ENCODE results near the gene PTPRM. TPM values are rescaled to one million over a fixed set of nuclear protein-coding genes. Genes with fewer than 3 reads are reported as not detected.

PTPRM gene
- polyA plus RNA-seq, 1 donor (not counting 4 experiments of a cell fraction or from before 2014, with no cell fraction given), result 54.5 TPM

DNA sequence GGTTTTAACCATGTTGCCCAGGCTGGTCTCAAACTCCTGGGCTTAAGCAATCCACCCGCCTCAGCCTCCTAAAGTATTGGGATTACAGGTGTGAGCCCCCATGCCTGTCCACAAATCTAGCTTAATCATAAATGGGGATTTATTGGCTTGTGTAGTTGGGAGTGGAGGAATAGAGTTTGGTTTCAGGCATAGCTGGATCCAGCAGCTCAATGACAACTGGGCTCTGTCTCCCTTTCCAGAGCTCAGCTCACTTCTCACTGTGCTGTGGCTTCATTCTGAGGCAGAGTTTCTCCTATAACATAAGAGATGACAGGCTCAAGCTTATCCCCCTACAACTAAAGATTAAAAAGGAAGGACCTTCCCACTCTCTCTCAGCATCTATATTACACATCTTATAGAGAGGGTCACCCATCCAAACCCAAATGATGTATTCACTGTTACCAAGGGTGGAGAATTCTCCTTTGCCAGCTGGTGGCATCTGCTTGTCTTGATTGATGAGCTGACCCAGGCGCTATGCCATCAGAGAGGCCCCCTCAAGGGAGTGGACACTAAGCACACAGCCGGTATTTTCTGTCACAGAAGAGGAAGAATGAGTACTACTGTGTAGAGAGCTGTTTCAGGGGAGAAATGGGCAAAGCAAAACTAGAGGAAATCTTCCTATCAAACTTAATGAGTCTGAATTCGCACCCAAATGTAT lies 280.4 kb downstream of the PTPRM start:
- no peaks in the 10 kb centered on the region for H3K4me1 ChIP-seq (ENCODE audit: control insufficient read depth, extremely low read depth, insufficient read depth, low read length)
- TF ChIP-seq EZH2 (IDR thresholded peaks at IDR 0.05; ENCODE audit: low read length) (no peak), CTCF (optimal IDR thresholded peaks at IDR 0.05 in 1 of 3, IDR thresholded peaks at IDR 0.05 in 1 of 3, conservative IDR thresholded peaks at IDR 0.05 in 1 of 3; ENCODE audit: extremely low read depth in 1 of 3, insufficient read depth in 2 of 3, low read length in 3 of 3) (no peak)
- dilution Hi-C loops (cut with MboI; ENCODE audit: extremely low pct_ligation_motif_present, low sequenced_read_pairs), result no loop called here
- no peak overlapping the region for H3K4me3 ChIP-seq (ENCODE audit: control insufficient read depth in 2 of 3, extremely low read depth in 1 of 3, insufficient read depth in 2 of 3, low read depth in 1 of 3, low read length in 3 of 3)
- no peak overlapping the region for H3K9ac ChIP-seq (ENCODE audit: control insufficient read depth, extremely low read depth, insufficient read depth, low read length)
- no peaks in the 10 kb centered on the region for H3K79me2 ChIP-seq (ENCODE audit: control insufficient read depth, insufficient read depth, low read length)
- H3K27ac ChIP-seq (ENCODE audit: control insufficient read depth, insufficient read depth, low read length), result no peak overlapping the region
- H3K4me2 ChIP-seq (ENCODE audit: control insufficient read depth, extremely low read depth, insufficient read depth, low read depth, low read length), result no peak overlapping the region
- no peak overlapping the region for H2AFZ ChIP-seq (ENCODE audit: control insufficient read depth, low read length)
- H3K9me3 ChIP-seq (ENCODE audit: control insufficient read depth, low read depth, low read length), result peaks cover 2% of the 10 kb centered on the region
- H4K20me1 ChIP-seq (ENCODE audit: control insufficient read depth, extremely low read depth, insufficient read depth, low read length), result no peaks in the 10 kb centered on the region
- no peaks in the 10 kb centered on the region for H3K9me1 ChIP-seq (ENCODE audit: control insufficient read depth, extremely low read depth, insufficient read depth, low read length)
- no peaks in the 10 kb centered on the region for H3K36me3 ChIP-seq (ENCODE audit: control insufficient read depth in 2 of 2, extremely low read depth in 1 of 2, insufficient read depth in 2 of 2, low read length in 2 of 2)
- H3K27me3 ChIP-seq (ENCODE audit: control insufficient read depth, extremely low read depth, insufficient read depth, low read length), result no peaks in the 10 kb centered on the region
- no peak for DNase-seq (ENCODE audit: low read depth, low spot score)
- no peak for FAIRE-seq

- dilution Hi-C loops (cut with MboI; ENCODE audit: extremely low pct_ligation_motif_present, low sequenced_read_pairs), result no loop called here
- FAIRE-seq, result no peak
- H3K27ac ChIP-seq (ENCODE audit: control insufficient read depth, insufficient read depth, low read length), result no peak overlapping the region
Observed at GRCh38 chr18:7848054-7848412, 280.9 kb downstream of the PTPRM start.

More at GRCh38 chr18:7848054-7848412, 280.9 kb downstream of the PTPRM start:
- H3K4me2 ChIP-seq (ENCODE audit: control insufficient read depth, extremely low read depth, insufficient read depth, low read depth, low read length), result no peak overlapping the region
- H4K20me1 ChIP-seq (ENCODE audit: control insufficient read depth, extremely low read depth, insufficient read depth, low read length), result no peaks in the 10 kb centered on the region
- H3K4me1 ChIP-seq (ENCODE audit: control insufficient read depth, extremely low read depth, insufficient read depth, low read length), result no peaks in the 10 kb centered on the region
- no peaks in the 10 kb centered on the region for H3K27me3 ChIP-seq (ENCODE audit: control insufficient read depth, extremely low read depth, insufficient read depth, low read length)
- TF ChIP-seq EZH2 (IDR thresholded peaks at IDR 0.05; ENCODE audit: low read length), result no peak
- no peak for TF ChIP-seq CTCF (optimal IDR thresholded peaks at IDR 0.05 in 1 of 3, IDR thresholded peaks at IDR 0.05 in 1 of 3, conservative IDR thresholded peaks at IDR 0.05 in 1 of 3; ENCODE audit: extremely low read depth in 1 of 3, insufficient read depth in 2 of 3, low read length in 3 of 3)
- no peaks in the 10 kb centered on the region for H3K79me2 ChIP-seq (ENCODE audit: control insufficient read depth, insufficient read depth, low read length)
- no peak overlapping the region for H3K9ac ChIP-seq (ENCODE audit: control insufficient read depth, extremely low read depth, insufficient read depth, low read length)
- H3K36me3 ChIP-seq (ENCODE audit: control insufficient read depth in 2 of 2, extremely low read depth in 1 of 2, insufficient read depth in 2 of 2, low read length in 2 of 2), result no peaks in the 10 kb centered on the region
- H2AFZ ChIP-seq (ENCODE audit: control insufficient read depth, low read length), result no peak overlapping the region
- peaks cover 2% of the 10 kb centered on the region for H3K9me3 ChIP-seq (ENCODE audit: control insufficient read depth, low read depth, low read length)
- no peaks in the 10 kb centered on the region for H3K9me1 ChIP-seq (ENCODE audit: control insufficient read depth, extremely low read depth, insufficient read depth, low read length)
- no peak for DNase-seq (ENCODE audit: low read depth, low spot score)
- H3K4me3 ChIP-seq (ENCODE audit: control insufficient read depth in 2 of 3, extremely low read depth in 1 of 3, insufficient read depth in 2 of 3, low read depth in 1 of 3, low read length in 3 of 3), result no peak overlapping the region
